Measurements from ENCODE around the gene CASP9.
"Not testable (repeated sequence)": the region's sequence is repeated elsewhere in the genome, so short reads cannot be mapped to it uniquely, and the experiment has no call there.

CASP9 gene

DNA sequence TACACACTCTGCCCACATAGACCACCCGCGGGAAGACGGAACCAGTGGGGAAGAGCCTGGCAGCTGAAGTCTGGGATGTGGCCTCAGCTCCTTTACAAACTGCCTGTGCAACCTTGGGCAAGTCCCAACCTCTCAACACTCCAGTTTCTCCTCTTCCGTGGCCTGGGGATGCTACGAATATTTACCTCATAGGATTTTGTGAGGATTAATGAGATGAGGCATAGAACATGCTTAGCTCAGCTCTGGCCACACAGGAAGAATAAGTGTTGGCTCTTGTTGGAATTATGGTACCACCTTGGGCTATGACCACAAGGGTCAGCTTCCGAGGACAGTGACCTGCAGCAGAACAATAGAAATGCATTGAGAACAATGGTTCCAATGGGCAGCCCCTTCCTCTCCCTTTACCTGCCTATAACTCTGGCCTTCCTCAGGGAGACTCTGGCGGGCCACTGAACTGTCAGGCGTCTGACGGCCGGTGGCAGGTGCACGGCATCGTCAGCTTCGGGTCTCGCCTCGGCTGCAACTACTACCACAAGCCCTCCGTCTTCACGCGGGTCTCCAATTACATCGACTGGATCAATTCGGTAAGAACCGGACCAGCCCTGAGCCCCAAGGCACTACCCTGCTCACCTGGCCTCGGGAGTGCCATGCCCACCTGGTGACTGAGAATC is 56.9 kb downstream of the CASP9 start:
- DNase-seq, result not testable (repeated sequence)

GRCh38 chr1:15465674-15466073 is 58.3 kb downstream of the CASP9 start:
- DNase-seq, result no peak

DNA sequence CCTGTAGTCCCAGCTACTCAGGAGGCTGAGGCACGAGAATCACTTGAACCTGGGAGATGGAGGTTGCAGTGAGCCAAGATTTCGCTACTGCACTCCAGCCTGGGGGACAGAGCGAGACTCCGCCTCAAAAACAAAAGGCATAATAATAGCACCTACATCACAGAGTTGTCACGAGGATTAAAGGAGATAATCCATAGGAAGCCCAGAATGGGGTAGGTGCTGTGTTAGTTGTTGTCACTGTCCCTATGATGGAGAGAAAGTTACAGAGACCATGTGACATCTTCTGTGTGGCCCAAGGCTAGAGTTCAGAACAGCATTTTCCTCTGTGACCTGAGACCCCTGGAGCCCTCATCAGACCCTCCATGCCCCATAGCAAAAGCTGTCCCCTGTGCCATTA is 60.1 kb downstream of the CASP9 start:
- DNase-seq, result not testable (repeated sequence)

- DNase-seq, result not testable (repeated sequence)
These were observed 60.8 kb downstream of the CASP9 start for GRCh38 chr1:15463064-15463800.

DNA sequence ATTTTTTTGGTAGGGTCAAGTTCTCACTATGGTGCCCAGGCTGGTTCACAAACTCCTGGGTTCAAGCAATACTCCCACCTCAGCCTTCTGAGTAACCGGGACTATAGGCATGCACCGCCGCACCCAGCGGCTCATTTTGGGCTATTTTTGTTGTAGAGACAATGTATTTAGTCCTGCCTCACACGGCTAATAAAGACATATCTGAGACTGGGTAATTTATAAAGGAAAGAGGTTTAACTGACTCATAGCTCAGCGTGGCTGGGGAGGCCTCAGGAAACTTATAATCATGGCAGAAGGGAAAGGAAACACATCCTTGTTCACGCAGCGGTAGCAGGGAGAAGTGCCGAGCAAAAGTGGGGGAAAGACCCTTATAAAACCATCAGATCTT is 63.3 kb downstream of the CASP9 start:
- DNase-seq, result no peak

- DNase-seq, result no peak
These were observed 64.0 kb downstream of the CASP9 start for GRCh38 chr1:15459771-15460707.

GRCh38 chr1:15458388-15458787 is 65.6 kb downstream of the CASP9 start:
- not testable (repeated sequence) for DNase-seq

DNA sequence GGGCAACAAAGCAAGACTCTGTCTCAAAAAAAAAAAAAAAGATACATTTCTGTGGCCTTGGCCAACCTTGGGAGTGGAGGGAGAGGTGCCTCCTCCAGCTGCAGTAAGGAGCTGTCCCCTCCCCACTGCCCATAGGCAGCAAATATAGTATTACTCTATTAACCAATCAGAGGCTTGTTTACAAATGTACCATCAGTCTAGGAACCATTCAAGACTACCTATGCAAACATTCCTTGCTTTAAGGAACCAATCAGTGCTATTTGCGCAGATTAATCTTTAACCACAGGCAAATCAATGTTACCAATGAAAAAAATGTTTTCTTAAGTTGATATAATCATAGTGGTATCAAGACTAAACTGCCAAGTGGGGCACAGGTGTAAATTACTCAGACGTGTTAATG is 66.4 kb downstream of the CASP9 start:
- DNase-seq, result no peak

GRCh38 chr1:15456313-15456954 is 67.6 kb downstream of the CASP9 start, which contains the start of gene CELA2A:
CELA2A (plus strand) TSS chr1:15456732; CDS start chr1:15456754, 22 bp downstream.
- DNase-seq, result no peak

GRCh38 chr1:15455522-15455921 is 68.5 kb downstream of the CASP9 start:
- DNase-seq, result no peak

GRCh38 chr1:15454256-15454655 is 69.8 kb downstream of the CASP9 start:
- DNase-seq, result no peak

DNA sequence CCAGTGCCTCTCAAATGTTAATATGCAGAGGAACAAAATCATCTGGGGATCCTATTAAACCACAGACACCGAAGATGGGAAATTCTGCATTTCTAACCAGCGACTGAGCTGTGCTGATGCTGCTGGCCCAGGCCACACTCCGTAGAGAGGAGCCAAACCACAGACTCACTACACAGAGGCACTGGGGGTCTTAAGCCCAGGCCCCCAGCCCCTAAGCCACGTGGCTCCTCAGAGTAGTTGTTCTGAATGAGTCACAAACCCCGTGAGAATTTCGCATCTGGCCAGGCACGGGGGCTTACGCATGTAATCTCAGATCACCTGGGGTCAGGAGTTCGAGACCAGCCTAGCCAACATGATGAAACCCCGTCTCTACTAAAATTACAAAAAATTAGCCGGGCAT is 70.3 kb downstream of the CASP9 start:
- no peak for DNase-seq

- DNase-seq, result no peak
These were observed 71.0 kb downstream of the CASP9 start for GRCh38 chr1:15452866-15453571.

GRCh38 chr1:15452216-15452615 is 71.8 kb downstream of the CASP9 start:
- DNase-seq, result no peak

DNA sequence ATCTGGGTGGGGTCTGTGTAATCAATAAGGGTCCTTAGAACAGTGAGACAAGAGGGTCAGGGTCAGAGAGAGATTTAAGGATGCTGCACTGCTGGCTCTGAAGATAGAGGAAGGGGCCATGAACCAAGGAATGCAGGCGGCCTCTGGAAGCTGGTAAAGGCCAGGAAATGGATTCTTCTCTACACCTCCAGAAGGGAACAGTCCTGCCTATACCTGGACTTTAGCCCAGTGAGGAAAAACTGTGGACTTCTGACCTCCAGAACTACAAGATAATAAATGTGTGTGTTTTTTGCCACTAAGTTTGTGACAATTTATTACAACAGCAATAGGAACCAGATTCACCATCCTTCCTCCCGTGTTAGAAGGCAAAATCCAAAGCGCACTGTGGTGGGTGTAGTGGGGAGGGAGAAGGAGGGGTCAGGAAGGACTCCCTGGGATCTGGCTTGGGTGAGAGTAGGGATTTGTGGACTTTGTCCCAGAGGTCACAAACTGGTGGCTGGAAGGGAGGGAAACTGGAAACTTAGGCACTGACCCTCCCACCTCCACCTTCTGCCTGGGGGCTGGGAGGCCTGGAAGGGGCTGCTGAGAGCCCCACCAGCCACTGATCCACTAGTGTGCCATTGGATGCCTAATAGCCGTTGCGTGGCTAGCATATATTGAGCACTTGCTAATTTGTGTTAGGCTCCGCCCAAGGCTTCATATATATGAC is 72.8 kb downstream of the CASP9 start:
- no peak for DNase-seq

GRCh38 chr1:15449567-15449966 is 74.4 kb downstream of the CASP9 start:
- no peak for DNase-seq

- no peak for DNase-seq
These were observed 75.0 kb downstream of the CASP9 start for GRCh38 chr1:15448877-15449462.

DNA sequence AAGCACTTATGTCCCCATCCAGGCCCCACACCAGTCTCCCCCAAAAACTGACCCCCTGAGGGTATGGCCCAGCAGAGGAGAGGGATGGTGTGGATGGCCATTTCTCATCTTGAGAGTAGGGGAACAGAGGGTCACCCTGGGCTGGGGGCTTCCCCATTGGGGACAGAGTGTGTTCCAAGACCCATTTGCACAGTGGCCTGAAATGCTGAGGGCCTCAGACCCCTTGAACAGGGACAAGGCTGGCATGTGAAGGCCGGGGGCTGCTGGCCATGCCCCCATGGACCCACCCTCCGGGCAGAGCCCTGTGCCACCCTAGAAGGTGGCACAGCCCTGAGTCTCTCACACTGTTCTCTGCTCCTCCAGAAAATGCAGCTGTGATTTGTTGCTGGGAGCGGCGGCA is 77.8 kb downstream of the CASP9 start:
- DNase-seq, result no peak

GRCh38 chr1:15445390-15446122 is 78.5 kb downstream of the CASP9 start:
- no peak for DNase-seq

Measured in hematopoietic multipotent progenitor cell treated with erythropoietin and hydrocortisone succinate and interleukin-3 and kit ligand, for 6 days (in vitro differentiated cells).